ENCODE results near the gene NACC1.

GRCh38 chr19:13102416-13102665 lies 15.7 kb upstream of the NACC1 start:
- TF ChIP-seq CTCF (IDR thresholded peaks at IDR 0.05) (no peak), NFYB (CRISPR knock-in tag; conservative IDR thresholded peaks at IDR 0.05; ENCODE audit: low read depth) (no peak), TEAD1 (CRISPR knock-in tag; IDR thresholded peaks at IDR 0.05) (no peak), TEAD4 (CRISPR knock-in tag; IDR thresholded peaks at IDR 0.05) (no peak), CBFB (CRISPR knock-in tag; IDR thresholded peaks at IDR 0.05; ENCODE audit: low read depth) (no peak), FOXK1 (CRISPR knock-in tag; IDR thresholded peaks at IDR 0.05) (no peak), FOXP4 (CRISPR knock-in tag; IDR thresholded peaks at IDR 0.05) (no peak), NFE2L1 (CRISPR knock-in tag; IDR thresholded peaks at IDR 0.05) (no peak), SP1 (CRISPR knock-in tag; conservative IDR thresholded peaks at IDR 0.05) (no peak), IRF2 (CRISPR knock-in tag; IDR thresholded peaks at IDR 0.05; ENCODE audit: borderline replicate concordance, low read depth) (no peak), GABPB1 (CRISPR knock-in tag; IDR thresholded peaks at IDR 0.05) (no peak), SMAD3 (CRISPR knock-in tag; IDR thresholded peaks at IDR 0.05; ENCODE audit: borderline replicate concordance) (no peak)
